GM10847 (cell line): ENCODE measurements around the gene ELOB.

ENCODE experiments used
- POLR2A ChIP-seq: IDR thresholded peaks from 2 replicates; pipeline ENCODE4 v1.6.1; 2011; ENCODE audit not compliant: insufficient read length; ENCODE audit errors: extremely low read depth

The ELOB gene

DNA sequence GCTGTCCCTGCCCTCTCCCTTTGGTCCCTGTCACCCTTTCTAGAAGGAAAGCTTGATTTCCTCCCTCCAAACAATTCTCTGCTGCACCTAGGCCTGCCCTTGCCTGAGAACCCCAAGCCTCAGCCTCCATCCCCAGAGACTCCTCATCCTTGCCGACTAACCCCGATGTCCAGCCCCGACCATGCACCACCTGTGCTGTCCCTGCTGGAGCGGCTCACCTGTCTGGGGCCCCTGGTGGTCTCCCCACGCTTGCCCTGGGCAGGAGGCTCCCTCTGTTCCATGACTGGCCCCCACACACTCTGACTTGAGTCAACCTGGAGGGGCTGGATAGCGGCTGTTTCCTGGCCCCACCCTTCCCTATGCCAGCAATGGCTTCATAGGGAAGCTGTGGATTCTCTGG is 36.6 kb downstream of the ELOB start:
- TF ChIP-seq POLR2A: no peak

DNA sequence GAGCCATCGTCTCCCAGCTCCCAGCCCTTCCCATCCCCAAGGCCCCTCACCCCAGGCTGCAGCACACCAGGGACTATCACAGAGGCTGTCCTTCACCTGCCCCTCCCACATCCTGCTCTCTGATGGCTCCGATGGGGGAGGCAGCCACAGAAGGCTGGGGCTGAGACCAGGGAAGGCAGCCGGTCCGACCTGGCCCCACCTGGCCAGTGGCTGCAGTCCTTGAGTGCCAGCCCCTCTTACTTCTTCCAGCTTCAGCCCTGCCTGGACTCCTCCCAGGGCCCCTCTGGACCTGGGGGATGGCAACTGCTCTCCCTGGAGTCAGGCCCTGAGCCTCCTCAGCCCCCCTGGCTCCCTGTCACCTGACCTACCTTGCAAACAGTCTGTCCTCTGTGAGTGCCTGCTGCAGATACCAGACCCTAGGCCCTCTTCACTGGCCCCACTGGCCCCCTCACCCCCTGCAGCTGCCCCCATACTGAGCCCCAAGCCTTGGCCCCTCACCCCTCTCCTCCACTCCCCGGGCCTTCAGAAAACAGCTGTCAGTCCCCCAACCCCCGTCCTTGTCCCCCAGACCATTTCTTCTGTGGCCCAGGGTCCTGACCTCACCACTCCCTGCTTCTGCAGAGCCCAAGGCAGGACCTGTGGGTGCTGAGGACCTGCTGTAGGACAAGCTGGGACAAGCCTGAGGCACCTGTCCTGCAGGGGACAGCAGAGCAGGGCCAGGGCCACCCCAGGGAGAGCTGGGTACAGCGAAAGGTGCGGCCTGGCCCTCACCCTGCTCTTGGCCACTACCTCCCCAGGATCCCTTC is 37.3 kb downstream of the ELOB start:
- TF ChIP-seq POLR2A: no peak

DNA sequence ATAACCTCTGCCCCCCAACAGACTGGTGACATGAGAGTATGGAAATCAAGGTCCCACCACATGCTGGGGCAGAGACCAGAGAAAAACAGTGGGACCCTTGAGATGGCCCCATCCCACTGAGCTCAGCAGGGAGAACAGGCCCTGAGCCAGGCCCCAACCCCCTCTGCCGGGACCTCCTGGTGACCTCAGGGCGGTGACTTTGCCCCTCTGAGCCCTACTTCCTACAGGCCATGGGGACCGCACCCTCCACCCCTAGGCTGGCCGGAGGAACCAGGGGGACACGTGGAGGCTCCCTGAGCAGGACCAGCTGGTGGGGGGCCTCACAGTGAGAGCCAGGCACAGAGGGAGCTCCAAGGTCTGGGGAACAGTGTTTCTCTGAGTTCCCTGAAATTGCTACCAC is 38.5 kb downstream of the ELOB start:
- no peak for TF ChIP-seq POLR2A

DNA sequence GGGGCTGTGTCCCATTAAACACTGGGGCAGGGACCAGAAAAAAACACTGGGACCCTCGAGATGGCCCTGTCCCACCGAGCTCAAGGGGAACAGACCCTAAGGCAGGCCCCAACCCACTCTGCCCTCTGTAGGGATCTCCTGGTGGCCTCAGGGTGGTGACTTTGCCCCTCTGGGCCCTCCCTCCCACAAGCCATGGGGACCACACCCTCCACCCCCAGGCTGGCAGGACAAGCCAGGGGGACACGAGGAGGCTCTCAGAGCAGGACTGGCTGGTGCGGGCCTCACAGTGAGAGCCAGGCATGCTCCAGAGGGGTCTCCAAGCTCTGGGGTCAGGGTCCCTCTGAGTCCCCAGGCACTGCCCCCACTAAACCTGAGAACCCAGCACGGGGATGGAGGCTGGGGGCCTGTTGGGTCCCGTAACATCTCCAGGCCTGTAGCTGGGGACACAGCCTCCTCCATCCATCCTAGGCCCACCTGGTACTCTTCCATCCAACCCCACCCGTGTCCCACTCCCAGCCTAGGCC is 39.1 kb downstream of the ELOB start:
- no peak for TF ChIP-seq POLR2A

DNA sequence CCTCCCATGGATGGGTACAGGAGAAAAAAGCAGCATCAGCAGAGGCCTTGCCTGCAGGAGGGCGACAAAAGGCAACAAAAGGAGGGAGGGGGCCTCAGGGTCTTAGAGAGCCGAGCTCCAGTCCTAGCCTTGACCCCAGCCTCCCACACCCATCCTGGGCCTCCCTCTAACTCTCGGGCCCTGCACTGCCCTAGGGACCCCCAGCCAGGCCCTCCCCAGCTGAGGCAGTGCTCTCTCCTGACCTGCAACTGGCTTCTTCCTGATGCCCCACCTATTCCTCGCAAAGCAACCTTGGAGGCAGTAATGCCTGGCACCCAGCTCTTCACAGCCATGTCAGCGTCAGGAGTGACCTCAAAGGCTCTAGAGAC is 39.9 kb downstream of the ELOB start:
- TF ChIP-seq POLR2A: no peak

DNA sequence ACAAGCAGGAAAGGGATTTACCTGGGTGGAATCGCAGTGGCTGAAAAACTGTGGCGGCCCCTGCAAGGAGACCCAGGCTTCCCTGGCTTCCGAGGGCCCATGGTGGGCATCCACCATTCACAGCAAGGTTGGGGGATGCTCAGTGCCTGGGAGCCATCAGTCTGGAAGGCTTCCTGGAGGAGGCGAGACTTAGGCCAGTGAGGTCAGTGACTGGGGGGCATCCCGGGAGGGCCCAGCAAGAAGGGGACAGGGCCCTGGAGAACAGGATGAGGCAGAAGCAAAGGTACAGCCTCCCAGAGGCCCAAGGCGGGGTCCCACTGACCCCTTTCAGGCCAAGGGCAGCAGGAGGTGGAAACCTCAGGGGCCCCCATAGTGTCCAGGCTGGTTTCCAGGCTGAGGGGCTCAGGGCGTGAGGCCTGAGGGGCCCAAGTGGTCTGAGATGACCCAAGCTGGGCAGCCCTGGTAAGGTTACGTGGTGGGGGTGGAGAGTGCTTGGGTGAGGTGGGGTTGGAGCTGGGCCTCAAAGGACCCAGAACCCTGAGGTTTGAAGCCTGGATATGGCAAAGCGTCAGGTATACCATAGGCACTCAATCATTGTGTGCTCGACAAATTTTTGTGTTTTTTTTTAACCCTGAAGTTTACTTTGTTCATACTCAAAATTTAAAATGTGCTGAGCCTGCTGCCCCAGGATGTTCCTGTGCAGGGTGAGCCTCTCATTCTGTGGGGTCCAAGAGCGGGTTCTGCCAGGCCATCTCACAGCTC is 40.4 kb downstream of the ELOB start:
- TF ChIP-seq POLR2A: no peak

DNA sequence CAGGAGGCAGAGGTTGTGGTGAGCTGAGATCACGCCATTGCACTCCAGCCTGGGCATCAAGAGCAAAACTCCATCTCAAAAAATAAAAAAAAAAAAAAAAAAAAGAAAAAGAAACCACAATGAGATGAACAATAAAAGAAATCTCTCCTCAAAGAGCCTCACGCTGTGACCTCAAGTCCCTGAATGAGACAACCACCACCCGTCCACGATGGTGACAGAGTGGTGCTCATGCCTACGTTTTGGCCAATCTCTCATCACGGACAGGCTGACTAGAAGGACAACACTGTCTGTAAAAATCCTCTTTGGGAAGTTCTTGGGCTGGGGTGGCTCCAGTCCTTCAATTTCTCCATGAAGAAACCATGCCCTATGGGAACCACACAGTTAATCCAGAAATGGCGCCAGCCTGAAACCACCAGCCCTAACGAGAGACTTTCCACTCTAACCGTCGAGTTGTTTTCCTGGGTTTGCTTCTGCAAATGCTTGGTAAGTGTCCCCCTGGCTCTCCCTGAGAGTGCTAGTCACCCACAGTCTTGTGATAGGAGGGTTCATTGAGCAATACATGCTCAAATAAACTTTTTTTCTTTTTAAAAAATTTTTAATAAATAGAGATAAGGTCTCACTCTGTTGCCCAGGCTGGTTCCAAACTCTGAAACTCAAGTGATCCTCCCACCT is 42.1 kb downstream of the ELOB start:
- TF ChIP-seq POLR2A: no peak

DNA sequence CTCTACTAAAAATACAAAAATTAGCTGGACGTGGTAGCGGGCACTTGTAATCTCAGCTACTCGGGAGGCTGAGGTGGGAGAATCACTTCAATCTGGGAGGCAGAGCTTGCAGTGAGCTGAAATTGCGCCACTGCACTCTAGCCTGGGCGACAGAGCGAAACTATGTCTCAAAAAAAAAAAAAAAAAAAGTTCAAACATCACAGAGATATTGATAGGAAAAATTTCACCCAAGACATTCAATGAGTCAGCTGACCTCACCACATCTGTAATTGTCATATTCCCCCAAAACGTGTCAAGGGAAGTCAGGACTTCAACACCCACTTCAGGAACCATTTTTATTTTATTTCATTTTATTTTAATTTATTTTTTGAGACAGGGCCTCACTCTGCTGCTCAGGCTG is 49.0 kb downstream of the ELOB start:
- no peak for TF ChIP-seq POLR2A

DNA sequence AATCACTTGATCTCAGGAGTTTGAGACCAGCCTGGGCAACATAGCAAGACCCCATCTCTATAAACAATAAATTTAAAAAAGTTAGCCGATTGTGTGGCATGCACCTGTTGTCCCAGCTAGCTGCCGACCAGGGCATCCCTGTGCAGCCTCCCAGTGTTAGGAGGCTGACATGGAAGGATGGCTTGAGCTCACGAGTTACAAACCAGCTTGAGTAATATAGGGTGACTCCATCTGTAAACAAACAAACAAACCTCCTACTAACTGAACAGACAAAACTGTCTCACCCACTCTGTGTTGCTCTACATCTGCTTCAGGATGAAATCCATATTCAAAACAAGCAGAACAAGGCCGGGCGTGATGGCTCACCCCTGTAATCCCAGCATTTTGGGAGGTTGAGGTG is 50.2 kb downstream of the ELOB start:
- TF ChIP-seq POLR2A: no peak

DNA sequence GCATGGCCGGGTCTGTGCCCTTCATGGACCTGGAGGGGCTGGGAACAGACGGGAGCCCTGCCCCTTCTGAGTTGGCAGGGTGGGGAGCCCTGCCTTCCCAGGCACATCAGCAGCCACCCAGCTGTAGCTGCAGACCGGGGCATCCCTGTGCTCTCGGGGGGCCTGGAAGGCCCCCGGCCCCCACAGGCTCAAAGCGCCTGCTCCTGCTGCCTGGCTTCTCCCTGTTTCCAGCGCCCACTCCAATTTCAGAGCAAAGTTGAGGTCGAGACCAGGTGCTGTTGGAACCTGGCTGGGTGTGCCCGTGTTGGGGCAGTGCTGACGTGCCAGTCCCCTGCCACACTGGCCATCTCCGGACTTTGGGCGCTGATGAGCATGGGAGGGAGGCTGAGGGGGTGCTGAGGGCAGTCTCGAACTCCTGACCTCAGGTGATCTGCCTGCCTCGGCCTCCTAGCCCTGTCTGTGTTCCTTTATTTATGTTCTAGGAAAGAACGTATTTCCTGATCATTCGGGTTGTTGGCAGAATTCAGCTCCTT is 52.2 kb downstream of the ELOB start:
- TF ChIP-seq POLR2A: no peak

DNA sequence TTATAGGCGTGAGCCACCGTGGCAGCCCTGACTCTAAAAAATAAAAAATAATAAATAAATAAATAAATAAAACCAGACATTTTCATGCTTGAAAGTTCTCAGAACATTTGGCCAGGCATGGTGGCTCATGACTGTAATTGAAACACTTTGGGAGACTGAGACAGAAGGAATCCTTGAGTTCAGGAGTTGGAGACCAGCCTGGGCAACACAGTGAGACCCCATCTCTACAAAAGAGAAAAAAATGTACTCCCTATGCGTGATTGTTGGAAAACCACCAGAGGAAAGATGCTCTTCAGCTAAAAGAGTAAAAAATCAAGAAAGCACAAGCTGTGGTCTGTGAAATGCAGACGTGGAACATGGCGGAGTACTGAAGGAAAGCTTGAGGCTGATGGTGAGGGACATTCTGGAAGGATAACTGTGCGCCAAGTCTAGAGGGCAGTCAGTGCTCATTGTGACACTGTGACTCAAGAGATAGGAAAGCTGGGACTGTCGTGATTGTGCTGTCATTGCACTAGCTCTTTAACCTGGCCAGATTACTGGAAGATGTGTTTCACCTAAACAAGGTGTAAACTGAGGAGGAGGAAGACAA is 52.9 kb downstream of the ELOB start:
- no peak for TF ChIP-seq POLR2A
